Heart left ventricle (tissue), 13 donors: ENCODE data around the gene KCNAB1.

Experiments
- CTCF ChIP-seq, 12 donors: fragments of 200-600 bp; sonication (generic) in 4 of 12; IDR thresholded peaks; one replicate each; pipeline versions ENCODE4 v1.5.0 to v1.8.0; 2018 to 2022; ENCODE audit warnings: antibody characterized with exemption in 12 of 12, mild to moderate bottlenecking in 5 of 12
- POLR2A ChIP-seq, 2 donors: fragments of 450-650 bp; IDR thresholded peaks; one replicate each; pipeline ENCODE4 v1.6.1; 2017; ENCODE audit warnings: antibody characterized with exemption in 2 of 2, mild to moderate bottlenecking in 2 of 2, moderate library complexity in 2 of 2
- donor health status: ischemic (EF 13 %, LVEDD 7.1; RV severe dilation, severe dysfunction).
- donor health status: DM: no; HTN: yes; CAD: no.
- donor health status: DM: no; HTN: no; CAD: no.
- donor health status: ischemic (EF 25% LVEDD 6.9; RV normal size, moderate dysfunction).
- donor health status: ischemic (EF 25% LVEDD 5.7; RV mildly dilated, moderate dysfunction).
- donor health status: ischemic (EF 35%, LVEDD 5.7; RV mildly dilated, moderate dysfunction).
- donor health status: nonischemic (EF 11% LVEDD 7.7; RV severe dilation, severe dysfunction).
- donor health status: DM: yes; HTN: yes; CAD: no.
- donor health status: PGD.
- donor health status: ischemic (EF 29% LVEDD 5.4; RV normal size, mild dysfunction).
- donor health status: nonischemic (EF 23%, LVEDD 6.1; RV moderate dilation, normal function).

DNA sequence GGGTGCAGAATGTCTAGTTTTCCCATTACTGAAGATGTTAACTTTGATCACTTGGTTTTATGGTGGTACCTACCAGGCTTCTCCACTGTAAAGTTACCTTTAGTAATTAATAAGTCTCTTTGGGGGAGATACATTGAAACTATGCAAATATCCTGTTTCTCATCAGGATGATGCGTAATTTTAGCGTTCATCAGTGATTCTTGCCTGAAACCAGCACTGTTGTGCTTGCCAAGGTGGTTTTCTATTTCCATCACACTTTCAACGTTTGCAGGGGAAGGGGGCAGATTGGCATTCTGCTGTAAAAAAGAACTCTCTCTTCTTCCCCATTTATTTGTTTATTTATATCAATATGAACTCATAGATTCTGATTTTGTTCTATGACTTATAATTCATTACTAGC is 373.5 kb downstream of the KCNAB1 start:
- TF ChIP-seq POLR2A (IDR thresholded peaks at IDR 0.05) (no peak), CTCF (IDR thresholded peaks at IDR 0.05) (no peak)
